ENCODE results near the gene MEGF10. TPM values are rescaled to one million over a fixed set of nuclear protein-coding genes. Genes with fewer than 3 reads are reported as not detected.

MEGF10 gene
- total RNA-seq, 4 donors from 2014 or later, result 0.50 to 2.9 (median 0.95) TPM

DNA sequence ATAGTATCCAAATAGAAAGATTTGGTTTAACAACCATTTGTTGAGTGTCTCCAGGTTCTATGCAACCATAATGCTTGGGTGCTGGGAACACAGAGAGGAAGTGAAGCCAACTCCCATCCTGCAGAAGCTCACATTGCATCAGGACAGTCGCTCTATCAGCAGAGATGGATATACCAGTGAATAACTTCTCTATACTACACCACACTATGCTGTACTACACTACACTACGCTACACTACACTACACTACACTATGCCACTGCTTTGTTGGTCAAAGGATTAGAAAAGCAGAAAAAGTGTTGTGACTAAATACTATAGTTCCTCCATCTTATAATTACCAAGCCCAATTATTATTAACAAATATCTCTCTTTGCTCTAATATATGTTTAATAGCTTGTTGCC, 137.7 kb downstream of the MEGF10 start:
- no peaks in the 10 kb centered on the region for H3K4me1 ChIP-seq
- no peak overlapping the region for H3K27ac ChIP-seq (replicated peaks in 1 of 4)
- no peak overlapping the region for H3K4me3 ChIP-seq
- no peaks in the 10 kb centered on the region for H3K36me3 ChIP-seq
- intact Hi-C loops (cut with DNase I), result no loop called here
- WGBS, result 84% methylated on average over 2 of the region's 2 CpGs
- no peaks in the 10 kb centered on the region for H3K9me3 ChIP-seq
- TF ChIP-seq EP300 (IDR thresholded peaks at IDR 0.05), result no peak
- TF ChIP-seq POLR2AphosphoS5 (IDR thresholded peaks at IDR 0.05), result no peak
- TF ChIP-seq, protein P1, sequence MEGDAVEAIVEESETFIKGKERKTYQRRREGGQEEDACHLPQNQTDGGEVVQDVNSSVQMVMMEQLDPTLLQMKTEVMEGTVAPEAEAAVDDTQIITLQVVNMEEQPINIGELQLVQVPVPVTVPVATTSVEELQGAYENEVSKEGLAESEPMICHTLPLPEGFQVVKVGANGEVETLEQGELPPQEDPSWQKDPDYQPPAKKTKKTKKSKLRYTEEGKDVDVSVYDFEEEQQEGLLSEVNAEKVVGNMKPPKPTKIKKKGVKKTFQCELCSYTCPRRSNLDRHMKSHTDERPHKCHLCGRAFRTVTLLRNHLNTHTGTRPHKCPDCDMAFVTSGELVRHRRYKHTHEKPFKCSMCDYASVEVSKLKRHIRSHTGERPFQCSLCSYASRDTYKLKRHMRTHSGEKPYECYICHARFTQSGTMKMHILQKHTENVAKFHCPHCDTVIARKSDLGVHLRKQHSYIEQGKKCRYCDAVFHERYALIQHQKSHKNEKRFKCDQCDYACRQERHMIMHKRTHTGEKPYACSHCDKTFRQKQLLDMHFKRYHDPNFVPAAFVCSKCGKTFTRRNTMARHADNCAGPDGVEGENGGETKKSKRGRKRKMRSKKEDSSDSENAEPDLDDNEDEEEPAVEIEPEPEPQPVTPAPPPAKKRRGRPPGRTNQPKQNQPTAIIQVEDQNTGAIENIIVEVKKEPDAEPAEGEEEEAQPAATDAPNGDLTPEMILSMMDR (IDR thresholded peaks at IDR 0.05), result no peak
- TF ChIP-seq POLR2A (IDR thresholded peaks at IDR 0.05; ENCODE audit: low read depth), result no peak
- no peak for DNase-seq (ENCODE audit: extremely low spot score)
- H3K27me3 ChIP-seq, result no peaks in the 10 kb centered on the region

DNA sequence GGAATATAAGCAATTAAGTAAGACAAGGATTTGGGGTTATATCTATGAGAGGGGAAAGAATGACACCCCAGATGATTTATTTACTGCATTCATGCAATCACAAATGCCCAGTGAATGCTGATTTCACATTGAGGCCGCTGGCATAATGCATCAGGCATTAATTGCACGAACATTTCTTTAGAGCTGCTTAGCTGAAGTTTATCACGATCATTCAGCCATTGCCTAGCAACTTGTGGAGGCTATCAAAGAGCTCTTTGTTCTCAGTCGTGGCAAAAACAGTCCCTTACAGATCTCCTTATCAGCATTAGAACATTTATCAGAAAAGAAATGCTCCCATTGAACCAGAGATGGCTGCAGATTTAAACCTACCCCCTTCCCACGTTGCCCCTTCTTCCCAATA, 138.2 kb downstream of the MEGF10 start:
- Histone ChIP-seq H3K27me3 (no peaks in the 10 kb centered on the region), H3K4me3 (no peak overlapping the region), H3K36me3 (no peaks in the 10 kb centered on the region), H3K9me3 (no peaks in the 10 kb centered on the region), H3K4me1 (no peaks in the 10 kb centered on the region), H3K27ac (replicated peaks in 1 of 4) (no peak overlapping the region)
- WGBS, result 62% methylated on average over 5 of the region's 5 CpGs
- intact Hi-C loops (cut with DNase I), result no loop called here
- TF ChIP-seq POLR2AphosphoS5 (IDR thresholded peaks at IDR 0.05) (no peak), POLR2A (IDR thresholded peaks at IDR 0.05; ENCODE audit: low read depth) (no peak), EP300 (IDR thresholded peaks at IDR 0.05) (no peak)
- TF ChIP-seq, protein P1 (IDR thresholded peaks at IDR 0.05), result no peak
- no peak for DNase-seq (ENCODE audit: extremely low spot score)

GRCh38 chr5:127429928-127430327, 139.3 kb downstream of the MEGF10 start:
- no peak overlapping the region for H3K4me3 ChIP-seq
- no peaks in the 10 kb centered on the region for H3K27me3 ChIP-seq
- no peaks in the 10 kb centered on the region for H3K4me1 ChIP-seq
- H3K36me3 ChIP-seq, result no peaks in the 10 kb centered on the region
- no peak for TF ChIP-seq POLR2A (IDR thresholded peaks at IDR 0.05; ENCODE audit: low read depth)
- no peak for TF ChIP-seq POLR2AphosphoS5 (IDR thresholded peaks at IDR 0.05)
- TF ChIP-seq EP300 (IDR thresholded peaks at IDR 0.05), result no peak
- TF ChIP-seq, protein P1 (IDR thresholded peaks at IDR 0.05), result no peak
- H3K9me3 ChIP-seq, result no peaks in the 10 kb centered on the region
- H3K27ac ChIP-seq (replicated peaks in 1 of 4), result no peak overlapping the region
- intact Hi-C loops (cut with DNase I), result no loop called here
- DNase-seq (ENCODE audit: extremely low spot score), result no peak

DNA sequence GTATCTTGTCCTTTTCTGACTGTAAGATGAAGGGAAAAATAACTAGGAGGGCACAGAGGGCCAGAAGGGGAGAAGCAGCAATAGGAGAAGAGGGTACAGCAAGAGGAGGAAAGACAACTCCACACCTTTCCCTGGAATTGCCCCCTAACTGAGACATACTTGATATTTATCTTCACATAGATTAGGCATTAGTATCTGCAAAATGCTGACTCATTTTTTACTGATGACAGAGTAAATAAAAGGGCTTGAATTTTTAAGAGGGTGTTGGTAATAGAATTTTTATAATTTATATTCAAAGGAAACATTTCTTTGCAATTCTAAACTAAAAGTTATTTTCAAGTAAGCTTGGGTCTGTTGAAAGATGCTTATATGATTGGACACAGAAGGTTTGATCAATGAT, 140.0 kb downstream of the MEGF10 start:
- Histone ChIP-seq H3K9me3 (no peaks in the 10 kb centered on the region), H3K4me3 (no peak overlapping the region), H3K27ac (replicated peaks in 1 of 4) (no peak overlapping the region), H3K4me1 (no peaks in the 10 kb centered on the region), H3K27me3 (no peaks in the 10 kb centered on the region), H3K36me3 (no peaks in the 10 kb centered on the region)
- intact Hi-C loops (cut with DNase I), result no loop called here
- DNase-seq (ENCODE audit: extremely low spot score), result no peak
- TF ChIP-seq POLR2AphosphoS5 (IDR thresholded peaks at IDR 0.05) (no peak), EP300 (IDR thresholded peaks at IDR 0.05) (no peak)

DNA sequence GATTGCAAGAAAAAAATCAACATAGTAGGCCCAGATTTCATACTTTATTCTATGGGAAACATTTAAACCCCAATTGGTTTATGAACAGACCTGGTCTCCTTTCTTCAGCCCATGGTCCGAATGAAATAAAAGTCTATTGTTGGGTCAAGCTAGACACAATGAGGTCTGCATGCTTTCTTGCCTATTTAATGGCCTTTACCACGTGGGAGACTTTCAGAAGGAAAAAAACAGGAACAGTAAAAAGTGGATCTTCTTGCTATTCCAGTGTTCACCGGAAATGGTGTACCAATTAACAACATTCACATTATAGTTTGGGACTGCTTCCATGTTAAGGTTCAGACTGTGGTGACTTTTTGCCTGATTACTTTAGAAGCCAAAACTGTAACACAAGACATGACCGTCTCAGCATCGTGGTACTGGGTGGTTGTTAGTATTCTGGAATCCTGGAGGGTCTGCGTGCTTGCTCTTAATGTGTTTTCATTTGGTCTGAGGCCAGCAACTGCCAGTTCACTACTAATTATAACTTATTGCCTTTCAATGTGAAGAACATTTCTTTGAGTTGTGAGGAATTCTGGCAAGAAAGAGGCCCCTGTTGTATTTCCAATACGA, 141.5 kb downstream of the MEGF10 start:
- no peak for DNase-seq (ENCODE audit: extremely low spot score)
- WGBS, result 74% methylated on average over 7 of the region's 7 CpGs
- Histone ChIP-seq H3K4me1 (no peaks in the 10 kb centered on the region), H3K27me3 (no peaks in the 10 kb centered on the region), H3K27ac (replicated peaks in 1 of 4) (no peak overlapping the region), H3K4me3 (no peak overlapping the region), H3K9me3 (no peaks in the 10 kb centered on the region), H3K36me3 (no peaks in the 10 kb centered on the region)
- TF ChIP-seq, protein P1 (IDR thresholded peaks at IDR 0.05), result no peak
- TF ChIP-seq POLR2A (IDR thresholded peaks at IDR 0.05; ENCODE audit: low read depth) (no peak), EP300 (IDR thresholded peaks at IDR 0.05) (no peak), POLR2AphosphoS5 (IDR thresholded peaks at IDR 0.05) (no peak)
- intact Hi-C loops (cut with DNase I), result no loop called here

Measured in esophagus muscularis mucosa (tissue), 4 donors.